GM18861 (cell line): Measurements from ENCODE around the gene POLN.

Source experiments
- ATAC-seq: cut with Tn5 transposase; IDR thresholded peaks from one replicate; pipeline ENCODE4 v1.9.1; 2021; ENCODE audit not compliant: unreplicated experiment

Gene POLN

GRCh38 chr4:2252530-2253091, 10.7 kb upstream of the POLN start:
- ATAC-seq: no peak

GRCh38 chr4:2251795-2252529, 10.0 kb upstream of the POLN start:
- no peak for ATAC-seq

GRCh38 chr4:2251073-2251794, 9.3 kb upstream of the POLN start:
- ATAC-seq: no peak

DNA sequence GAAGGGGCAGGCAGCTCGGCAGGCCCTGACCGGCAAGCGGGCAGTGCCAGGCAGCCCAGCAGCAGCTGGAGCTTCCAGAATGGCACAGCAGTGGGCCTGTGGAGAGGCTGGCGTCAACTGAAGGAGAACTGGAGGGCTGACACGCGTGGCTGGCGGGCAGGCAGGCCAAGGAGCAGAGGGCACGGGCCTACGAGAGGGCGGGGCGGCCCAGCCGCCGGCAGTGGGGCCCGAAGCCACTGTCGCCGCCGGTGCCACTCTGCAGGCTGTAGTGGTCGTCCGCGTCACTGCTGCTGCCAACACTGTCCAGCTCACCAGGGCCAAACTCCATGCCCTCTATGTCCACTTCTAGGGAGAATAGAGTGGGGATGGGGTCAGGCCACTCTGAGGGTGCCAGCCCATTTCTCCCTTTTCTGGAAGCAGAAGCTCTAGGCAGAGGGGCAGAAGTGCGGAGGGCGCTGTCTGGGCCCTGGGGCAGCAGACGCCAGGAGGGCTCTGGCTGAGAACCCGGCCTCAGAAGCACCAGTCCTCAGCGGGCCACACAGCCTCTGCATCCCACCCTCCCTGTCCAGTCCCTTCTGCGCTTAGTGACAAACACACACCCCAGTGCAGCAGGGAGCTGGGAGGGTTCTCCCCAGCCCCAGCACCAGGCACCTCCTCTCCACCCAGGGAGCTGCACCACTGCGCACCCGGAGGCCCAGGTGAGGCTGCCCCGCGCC, 8.6 kb upstream of the POLN start:
- no peak for ATAC-seq

DNA sequence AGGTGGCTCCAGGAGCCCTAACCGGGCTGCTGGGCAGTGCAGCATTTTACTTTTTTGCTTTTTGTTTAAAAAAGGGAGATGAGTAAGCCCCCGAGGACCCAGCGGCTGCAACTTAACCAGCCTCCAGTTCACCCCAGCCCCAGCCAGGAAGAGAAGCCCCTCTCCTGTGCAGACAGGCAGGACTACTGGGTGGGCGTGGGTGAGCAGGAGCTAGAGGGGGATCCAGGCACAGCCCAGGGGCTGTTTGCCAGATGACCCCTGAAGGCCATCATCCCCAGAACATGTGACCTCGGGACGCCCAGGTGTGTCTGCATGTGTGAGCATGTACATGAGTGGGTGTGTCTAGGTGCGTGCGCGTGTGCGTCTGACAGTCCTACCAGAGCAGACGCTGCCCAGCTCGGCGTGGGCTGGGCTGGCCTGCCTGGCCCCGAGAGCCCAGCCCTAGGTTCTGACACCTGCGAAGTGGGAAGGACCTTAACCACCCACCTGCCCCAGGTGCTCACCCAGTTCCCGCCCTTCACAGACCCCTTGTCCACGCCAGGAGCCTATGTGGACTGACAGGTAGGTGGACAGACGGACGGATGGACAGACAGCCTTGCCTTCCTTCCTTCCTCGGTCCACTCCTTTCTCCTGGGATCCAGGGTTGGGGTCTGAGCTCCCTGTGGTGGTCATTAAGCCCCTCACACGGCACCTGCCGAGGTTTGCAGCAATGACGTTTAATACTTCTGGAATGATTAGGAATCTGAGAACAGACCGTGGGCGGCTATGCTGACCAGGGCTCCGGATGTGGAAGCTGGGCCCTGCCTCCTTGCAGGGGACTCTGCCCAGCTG, 7.8 kb upstream of the POLN start:
- no peak for ATAC-seq

GRCh38 chr4:2248821-2249261, 6.9 kb upstream of the POLN start:
- no peak for ATAC-seq

DNA sequence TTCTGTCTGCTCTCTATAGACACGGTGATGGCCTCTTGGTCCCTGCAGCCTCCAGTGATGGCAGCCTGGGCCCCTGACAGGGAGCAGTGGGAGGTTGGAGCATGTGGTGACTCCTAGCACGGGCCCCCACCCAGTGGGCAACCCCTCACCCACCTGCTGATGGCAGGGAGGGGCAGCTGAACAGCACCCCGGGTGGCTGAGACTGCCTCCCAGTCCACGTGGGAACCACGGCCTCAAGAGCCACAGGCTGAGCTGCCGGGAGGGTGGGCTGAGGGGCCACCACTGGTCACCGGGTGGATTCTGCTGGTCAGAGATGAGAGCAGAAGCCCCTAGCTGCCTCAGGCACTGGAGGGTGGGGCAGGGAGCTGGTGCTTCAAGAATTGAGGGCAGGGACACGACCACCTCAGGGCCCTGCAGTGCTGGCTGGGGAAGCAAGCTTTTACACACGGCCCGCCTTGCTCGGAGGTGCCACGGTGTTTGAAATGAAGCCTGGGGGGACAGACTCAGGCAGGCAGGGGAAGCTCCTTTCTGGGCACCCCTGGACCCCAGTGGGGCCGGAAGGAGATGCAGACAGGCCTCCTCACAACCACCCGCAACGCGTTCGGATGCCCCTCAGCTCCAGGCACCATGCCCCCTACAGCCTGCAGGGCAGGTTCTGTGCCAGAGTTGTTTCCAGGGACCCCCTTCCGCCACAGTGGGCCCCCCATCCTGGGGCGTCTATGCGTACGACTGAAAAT, 6.3 kb upstream of the POLN start:
- ATAC-seq: no peak

- ATAC-seq: no peak
These were observed 5.5 kb upstream of the POLN start for GRCh38 chr4:2247128-2248043.

DNA sequence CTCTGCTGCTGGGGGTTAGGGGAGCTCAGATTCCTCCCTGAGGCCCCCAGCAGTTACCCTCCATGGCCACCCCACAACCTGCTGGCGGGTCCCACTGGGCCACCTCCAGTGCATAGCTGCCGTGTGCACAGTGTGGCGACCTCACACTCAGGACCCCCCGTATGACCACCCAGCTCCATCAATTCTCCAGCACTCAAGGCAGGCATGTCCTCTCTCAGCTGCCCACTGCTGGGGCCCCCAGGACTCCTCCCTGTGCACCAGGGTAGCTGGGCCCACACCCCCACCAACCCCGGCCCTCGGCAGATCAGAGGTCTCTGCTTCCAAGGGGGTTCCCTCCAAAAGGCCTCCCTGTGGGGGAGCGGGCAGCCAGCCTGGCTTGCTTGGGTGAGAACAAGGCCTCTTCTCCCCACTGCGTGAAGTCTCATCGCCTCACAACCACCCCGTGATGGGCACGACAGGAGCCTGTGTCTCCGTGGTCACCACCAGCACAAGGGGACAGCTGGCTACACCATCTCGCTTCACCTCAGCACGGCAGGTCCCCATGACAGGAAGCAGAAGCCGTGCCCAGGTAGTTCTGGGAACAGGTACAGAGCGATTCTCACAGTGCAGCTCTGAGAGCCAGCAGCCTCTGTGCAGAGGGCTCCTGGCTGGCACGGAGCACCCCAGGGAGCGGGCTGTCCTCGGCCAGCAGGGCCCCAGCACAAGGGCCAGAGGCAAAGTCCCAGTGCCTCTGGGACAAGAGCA, 4.6 kb upstream of the POLN start:
- ATAC-seq: no peak

DNA sequence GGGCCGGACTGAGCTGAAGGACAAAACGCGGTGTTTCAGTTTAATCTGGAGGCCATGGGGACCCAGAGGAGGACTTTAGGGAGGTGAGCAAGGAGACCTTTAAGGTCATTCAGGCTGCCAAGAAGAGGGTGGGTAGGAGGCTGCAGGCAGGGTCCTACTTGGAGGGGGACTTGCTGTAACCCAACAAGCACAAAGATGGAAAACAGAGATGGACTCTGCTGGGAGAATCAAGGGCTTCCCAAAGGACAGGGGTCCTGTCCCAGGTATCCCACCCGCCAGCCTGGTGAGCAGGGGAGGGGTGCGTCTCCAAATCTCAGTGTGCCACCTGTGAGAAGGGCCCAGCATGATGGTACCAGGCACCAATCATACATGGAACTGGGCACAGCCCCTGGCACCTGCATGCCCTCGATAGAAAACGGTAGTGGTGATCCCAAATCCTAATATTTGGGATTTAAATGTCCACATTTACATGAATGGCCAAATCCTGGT, 3.9 kb upstream of the POLN start:
- no peak for ATAC-seq

DNA sequence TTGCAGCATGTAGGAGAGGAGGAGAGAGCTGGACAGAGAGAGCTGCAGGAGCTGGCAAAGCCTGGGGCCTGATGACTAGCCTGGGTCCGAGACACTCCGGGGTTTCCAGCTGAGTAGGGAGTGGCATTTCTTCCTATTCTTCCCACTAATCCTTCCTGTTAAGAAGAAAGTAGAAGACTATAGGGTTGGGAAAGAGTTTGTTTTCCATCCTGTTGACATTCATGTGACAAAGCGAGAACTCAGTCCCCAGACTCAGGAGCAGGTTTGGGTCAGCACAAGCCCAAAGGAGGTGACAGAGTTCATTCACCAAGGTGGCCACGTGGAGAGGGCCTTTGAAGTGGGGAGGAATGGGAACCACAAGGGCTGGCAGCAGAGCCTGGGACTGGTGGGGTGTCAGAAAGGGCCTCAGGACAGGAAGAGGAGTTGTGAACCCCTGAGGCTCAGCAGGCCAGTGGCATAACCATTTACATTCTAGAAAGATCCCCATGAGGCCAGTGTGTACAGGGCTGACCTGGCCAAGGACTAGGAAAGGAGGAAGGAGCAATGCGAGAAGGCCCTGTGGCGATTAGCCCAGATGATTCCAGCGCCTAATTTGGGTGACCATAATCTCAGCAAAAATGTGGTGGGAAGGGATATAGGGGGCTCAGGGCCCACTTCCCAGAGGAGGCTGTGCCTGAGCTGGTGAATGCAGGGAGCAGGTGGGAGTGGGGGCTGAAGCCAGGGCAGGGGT, 3.3 kb upstream of the POLN start:
- ATAC-seq: no peak

DNA sequence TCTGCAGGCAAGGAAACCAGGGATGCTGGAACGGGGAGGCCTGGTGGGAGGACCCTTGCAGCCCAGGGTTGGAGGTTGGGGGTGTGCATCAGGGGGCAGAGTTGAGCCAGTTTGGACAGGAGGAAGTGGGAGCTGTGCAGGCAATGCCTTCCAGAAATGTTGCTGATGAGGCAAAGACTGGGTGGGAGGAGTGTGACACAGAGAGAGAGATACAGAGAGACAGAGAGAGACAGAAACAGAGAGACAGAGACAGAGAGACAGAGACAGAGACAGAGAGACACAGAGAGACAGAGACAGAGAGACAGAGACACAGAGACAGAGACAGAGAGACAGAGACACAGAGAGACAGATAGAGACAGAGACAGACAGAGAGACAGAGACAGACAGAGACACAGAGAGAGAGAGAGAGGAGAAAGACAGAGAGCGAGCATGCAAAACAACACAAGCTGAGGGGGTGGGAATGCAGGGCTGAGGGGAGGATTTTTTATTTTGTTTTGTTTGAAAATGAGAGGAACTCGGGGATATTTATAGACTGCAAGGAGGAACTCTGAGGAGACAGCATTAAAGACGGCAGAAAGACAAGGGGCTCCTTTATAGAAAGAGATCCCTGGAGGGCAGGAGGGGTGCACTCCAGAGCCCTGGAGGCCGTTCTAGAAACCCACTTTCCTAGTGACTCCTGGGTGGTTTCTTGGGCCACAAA, 1.9 kb upstream of the POLN start:
- no peak for ATAC-seq

- ATAC-seq: no peak
These were observed 918 bp downstream of the POLN start for GRCh38 chr4:2241003-2241402.

DNA sequence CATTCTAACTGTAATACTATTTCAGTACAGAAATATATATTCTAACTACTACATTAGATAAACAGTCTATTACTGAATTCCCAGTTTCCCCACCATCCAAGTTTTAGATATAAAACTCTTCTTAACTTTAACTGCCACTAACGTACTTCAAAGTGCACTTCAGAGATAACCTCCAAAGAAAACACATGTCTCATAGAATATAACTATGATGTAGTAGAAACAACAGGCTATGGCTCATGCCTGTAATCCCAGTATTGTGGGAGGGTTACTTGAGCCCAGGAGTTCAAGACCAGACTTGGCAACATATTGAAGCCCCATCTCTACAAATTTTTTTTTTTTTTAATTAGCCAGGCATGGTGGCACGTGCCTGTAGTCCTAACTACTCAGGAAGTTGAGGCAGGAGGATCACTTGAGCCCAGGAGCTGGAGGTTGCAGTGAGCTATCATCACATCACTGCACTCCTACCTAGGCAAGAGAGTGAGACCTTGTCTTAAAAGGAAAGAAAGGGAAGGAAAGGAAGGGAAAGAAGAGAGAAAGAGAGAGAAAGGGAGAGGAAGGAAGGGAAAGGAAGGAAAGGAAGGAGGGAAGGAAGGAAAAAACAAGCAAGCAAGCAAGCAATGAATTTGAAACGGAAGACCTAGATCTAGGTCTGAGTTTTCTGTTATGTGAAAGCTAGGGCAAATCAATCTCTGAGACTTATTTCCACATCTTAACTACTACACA, 4.8 kb downstream of the POLN start:
- no peak for ATAC-seq

DNA sequence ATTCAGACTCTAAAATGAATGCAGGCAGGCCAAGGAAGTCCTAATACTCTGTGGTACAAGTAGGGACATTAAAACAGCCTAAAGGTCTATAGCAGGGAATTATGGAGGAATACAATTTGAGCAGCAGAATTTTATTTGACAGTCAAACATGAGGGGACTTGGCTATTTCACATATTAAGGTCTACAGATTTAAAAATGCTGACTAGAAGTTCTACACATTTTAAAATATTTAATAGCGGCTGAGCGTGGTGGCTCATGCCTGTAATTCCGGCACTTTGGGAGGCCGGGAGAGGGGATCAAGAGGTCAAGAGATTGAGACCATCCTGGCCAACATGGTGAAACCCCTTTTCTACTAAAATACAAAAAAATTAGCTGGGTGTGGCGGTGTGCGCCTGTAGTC, 10.8 kb downstream of the POLN start:
- ATAC-seq: no peak

GRCh38 chr4:2226261-2226660, 15.7 kb downstream of the POLN start:
- ATAC-seq: no peak
